CD4-positive, CD25-positive, alpha-beta regulatory T cell (primary cell): ENCODE data around the gene ARHGAP22. TPM values are rescaled to one million over a fixed set of nuclear protein-coding genes. Genes with fewer than 3 reads are reported as not detected.

Source experiments
- ATAC-seq, 2 donors: fragments of 150-1000 bp; cut with Tn5 transposase; one replicate each; pipeline ENCODE4 v1.10.0; 2021; ENCODE audit warnings: low read depth in 2 of 2, moderate number of reproducible peaks in 2 of 2, moderate library complexity in 1 of 2
- DNase-seq, 3 donors: peaks; one replicate each; pipeline versions ENCODE4 v3.0.0 to v3.0.0-alpha.2; 2012 to 2022; ENCODE audit warnings: mixed read lengths in 1 of 3
- H3K27ac ChIP-seq: one replicate; pipeline ENCODE4 v1.7.0; 2013; ENCODE audit warnings: mild to moderate bottlenecking, low read length; ENCODE audit not compliant: insufficient read depth, poor library complexity, severe bottlenecking
- H3K27me3 ChIP-seq: one replicate; pipeline ENCODE4 v1.7.0; 2013; ENCODE audit warnings: low read length; ENCODE audit not compliant: control insufficient read depth, insufficient read depth
- H3K36me3 ChIP-seq: one replicate; pipeline ENCODE4 v1.7.0; 2013; ENCODE audit warnings: mild to moderate bottlenecking, low read length, moderate library complexity; ENCODE audit not compliant: control insufficient read depth, insufficient read depth
- H3K4me1 ChIP-seq: 2 replicates; pipeline ENCODE4 v1.7.0; 2013; ENCODE audit warnings: mild to moderate bottlenecking, low read length; ENCODE audit not compliant: insufficient read depth, control insufficient read depth, poor library complexity, severe bottlenecking
- H3K4me3 ChIP-seq: one replicate; pipeline ENCODE4 v1.7.0; 2013; ENCODE audit warnings: low read depth, mild to moderate bottlenecking, low read length, moderate library complexity
- H3K9me3 ChIP-seq, 2 experiments: 1 replicate in 1 of 2; 2 replicates in 1 of 2; pipeline ENCODE4 v1.7.0; 2013; ENCODE audit warnings: low read length in 2 of 2, mild to moderate bottlenecking in 1 of 2, moderate library complexity in 1 of 2; ENCODE audit not compliant: control insufficient read depth in 2 of 2
- H3K27ac Mint-ChIP-seq, 3 donors: one replicate each; pipeline ENCODE4 v1.8.0; 2020 to 2022; ENCODE audit warnings: mild to moderate bottlenecking in 3 of 3, mixed read lengths in 3 of 3, moderate library complexity in 2 of 3
- H3K27me3 Mint-ChIP-seq: one replicate; pipeline ENCODE4 v1.8.0; 2022; ENCODE audit warnings: mild to moderate bottlenecking, mixed read lengths
- H3K36me3 Mint-ChIP-seq: one replicate; pipeline ENCODE4 v1.8.0; 2020; ENCODE audit warnings: mixed read lengths
- H3K4me1 Mint-ChIP-seq, 4 donors: one replicate each; pipeline ENCODE4 v1.8.0; 2020 to 2022; ENCODE audit warnings: mixed read lengths in 4 of 4, mild to moderate bottlenecking in 1 of 4
- H3K4me3 Mint-ChIP-seq, 4 donors: one replicate each; pipeline ENCODE4 v1.8.0; 2020 to 2022; ENCODE audit warnings: mild to moderate bottlenecking in 4 of 4, mixed read lengths in 4 of 4, moderate library complexity in 3 of 4
- H3K9me3 Mint-ChIP-seq, 7 donors: one replicate each; pipeline ENCODE4 v1.8.0; 2020 to 2022; ENCODE audit warnings: mixed read lengths in 7 of 7, mild to moderate bottlenecking in 3 of 7, moderate library complexity in 2 of 7
- polyA plus RNA-seq, 4 donors: library from polyadenylated mRNA; unstranded; fragments of 300-500 nt; fragmentation: Illumina TruSeq; gene quantifications; one replicate each; pipeline ENCODE4 v1.2.3, GENCODE V29; 2021
- total RNA-seq: library from RNA; stranded (reverse); gene quantifications from one replicate; pipeline ENCODE4 v1.2.3, GENCODE V29; 2022

Gene ARHGAP22
- total and polyA plus RNA-seq, 5 donors from 2014 or later, result 0.42 TPM; not detected in 4

DNA sequence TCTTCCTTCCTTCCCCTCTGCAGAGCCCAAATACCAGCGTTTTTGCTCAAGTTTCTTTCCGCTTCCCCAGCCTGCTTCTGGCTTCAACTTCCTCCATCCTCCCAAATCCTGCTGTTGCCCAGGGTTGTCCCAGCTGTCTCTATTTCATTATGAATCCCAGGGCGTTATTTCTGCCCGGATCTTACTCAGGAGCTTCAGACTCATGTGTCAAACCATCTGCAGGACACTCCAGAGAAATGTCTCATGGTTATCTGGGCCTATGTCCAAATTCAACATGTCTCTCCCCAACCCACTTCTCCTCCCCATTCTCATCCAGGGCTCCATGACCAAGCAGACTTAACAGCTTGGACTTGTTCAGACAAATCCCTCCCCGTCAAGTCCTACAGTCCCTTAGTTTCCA lies 15.6 kb downstream of the ARHGAP22 start:
- no peaks in the 10 kb centered on the region for H3K4me1 ChIP-seq
- H3K9me3 ChIP-seq, result no peaks in the 10 kb centered on the region
- Mint-ChIP-seq H3K4me1 (no peaks in the 10 kb centered on the region), H3K27ac (no peak overlapping the region), H3K9me3 (peaks cover 0 to 5% (median 0%) of the 10 kb centered on the region in 7 donors), H3K4me3 (peak overlapping the region in 1 of 4 donors; percentile 55), H3K36me3 (no peaks in the 10 kb centered on the region), H3K27me3 (peaks cover 6% of the 10 kb centered on the region)
- no peak overlapping the region for H3K4me3 ChIP-seq
- no peaks in the 10 kb centered on the region for H3K27me3 ChIP-seq
- ATAC-seq, result no peak
- no peak overlapping the region for H3K27ac ChIP-seq
- no peaks in the 10 kb centered on the region for H3K36me3 ChIP-seq
- DNase-seq, result no peak

DNA sequence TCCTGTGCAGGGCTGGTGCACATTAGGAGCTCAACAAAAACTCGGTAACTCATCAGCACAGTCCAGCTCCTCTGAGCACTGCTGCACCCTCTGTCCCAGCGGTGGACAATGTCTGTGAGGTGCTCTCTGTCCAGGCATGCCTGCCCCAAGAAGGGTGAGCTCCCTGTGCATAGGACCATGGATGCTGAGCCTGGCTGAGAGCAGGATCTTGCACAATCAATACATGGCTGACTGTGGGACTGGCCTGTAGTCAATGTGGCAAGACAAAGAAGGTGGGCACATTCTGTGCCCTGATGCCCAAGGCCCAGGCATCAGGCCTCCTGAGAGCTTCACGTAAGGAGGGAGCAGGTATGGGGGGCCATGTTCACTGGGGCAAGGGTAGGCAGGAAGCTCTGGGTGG lies 17.1 kb downstream of the ARHGAP22 start:
- H3K4me1 ChIP-seq, result no peaks in the 10 kb centered on the region
- Mint-ChIP-seq H3K27ac (no peak overlapping the region), H3K27me3 (no peaks in the 10 kb centered on the region), H3K4me1 (no peaks in the 10 kb centered on the region), H3K36me3 (no peaks in the 10 kb centered on the region), H3K4me3 (no peak overlapping the region), H3K9me3 (peaks cover 0 to 5% (median 0%) of the 10 kb centered on the region in 7 donors)
- no peak overlapping the region for H3K4me3 ChIP-seq
- H3K27me3 ChIP-seq, result no peaks in the 10 kb centered on the region
- H3K9me3 ChIP-seq, result no peaks in the 10 kb centered on the region
- no peak for ATAC-seq
- no peaks in the 10 kb centered on the region for H3K36me3 ChIP-seq
- DNase-seq, result no peak
- H3K27ac ChIP-seq, result no peak overlapping the region

DNA sequence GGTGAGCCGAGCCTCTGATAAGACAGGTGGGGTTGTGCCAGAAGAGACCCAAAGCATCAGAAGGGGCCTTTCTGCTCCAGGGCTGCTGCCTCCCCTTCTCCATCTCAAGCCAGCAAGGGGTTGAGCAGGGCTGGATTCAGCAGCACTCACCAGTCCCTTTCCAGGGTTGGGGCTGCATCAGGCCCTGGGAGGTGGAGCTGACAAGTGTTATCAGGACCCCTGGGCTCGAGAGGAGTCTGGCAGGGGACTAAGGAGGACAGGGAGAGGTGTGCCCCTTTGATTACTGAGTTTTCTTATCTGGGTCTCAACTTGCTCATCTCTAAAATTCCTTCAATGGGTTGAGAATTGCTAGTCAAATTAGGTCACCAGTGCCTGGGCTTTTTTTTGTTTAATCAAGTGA lies 17.8 kb downstream of the ARHGAP22 start:
- H3K36me3 Mint-ChIP-seq, result no peaks in the 10 kb centered on the region
- no peak overlapping the region for H3K27ac ChIP-seq
- H3K4me3 ChIP-seq, result no peak overlapping the region
- no peaks in the 10 kb centered on the region for H3K36me3 ChIP-seq
- no peaks in the 10 kb centered on the region for H3K4me1 Mint-ChIP-seq
- DNase-seq (no peak), ATAC-seq (no peak)
- no peak overlapping the region for H3K4me3 Mint-ChIP-seq
- H3K27me3 Mint-ChIP-seq, result no peaks in the 10 kb centered on the region
- no peak overlapping the region for H3K27ac Mint-ChIP-seq
- no peaks in the 10 kb centered on the region for H3K4me1 ChIP-seq
- peaks cover 0 to 5% (median 0%) of the 10 kb centered on the region in 7 donors for H3K9me3 Mint-ChIP-seq
- no peaks in the 10 kb centered on the region for H3K9me3 ChIP-seq
- H3K27me3 ChIP-seq, result no peaks in the 10 kb centered on the region

DNA sequence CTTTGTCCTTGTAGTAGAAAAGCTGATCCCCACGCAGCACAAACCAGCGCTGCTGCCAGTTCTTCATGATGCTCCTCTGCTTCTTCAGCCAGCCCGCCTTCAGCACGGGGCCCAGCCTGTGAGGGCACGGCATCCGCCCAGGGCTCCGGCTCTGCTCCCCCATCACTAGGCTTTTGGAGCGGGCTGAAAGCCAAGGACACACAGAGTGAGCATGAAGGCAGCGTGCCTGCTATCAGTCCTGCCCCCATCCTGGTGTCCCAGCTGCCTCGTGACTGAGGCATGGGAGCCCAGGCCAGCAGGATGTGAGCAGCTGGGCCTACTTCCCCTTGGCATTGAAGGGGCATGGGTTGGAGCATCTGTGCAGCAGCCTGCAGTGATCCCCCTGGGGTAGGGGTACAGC lies 21.9 kb downstream of the ARHGAP22 start:
- peaks cover 2% of the 10 kb centered on the region for H3K27me3 ChIP-seq
- no peak overlapping the region for H3K27ac ChIP-seq
- Mint-ChIP-seq H3K36me3 (no peaks in the 10 kb centered on the region), H3K9me3 (peaks cover 0 to 5% (median 0%) of the 10 kb centered on the region in 7 donors), H3K4me1 (no peaks in the 10 kb centered on the region), H3K27ac (no peak overlapping the region), H3K4me3 (no peak overlapping the region), H3K27me3 (no peaks in the 10 kb centered on the region)
- no peaks in the 10 kb centered on the region for H3K36me3 ChIP-seq
- H3K4me3 ChIP-seq, result no peak overlapping the region
- no peaks in the 10 kb centered on the region for H3K9me3 ChIP-seq
- ATAC-seq (no peak), DNase-seq (no peak)
- H3K4me1 ChIP-seq, result no peaks in the 10 kb centered on the region

DNA sequence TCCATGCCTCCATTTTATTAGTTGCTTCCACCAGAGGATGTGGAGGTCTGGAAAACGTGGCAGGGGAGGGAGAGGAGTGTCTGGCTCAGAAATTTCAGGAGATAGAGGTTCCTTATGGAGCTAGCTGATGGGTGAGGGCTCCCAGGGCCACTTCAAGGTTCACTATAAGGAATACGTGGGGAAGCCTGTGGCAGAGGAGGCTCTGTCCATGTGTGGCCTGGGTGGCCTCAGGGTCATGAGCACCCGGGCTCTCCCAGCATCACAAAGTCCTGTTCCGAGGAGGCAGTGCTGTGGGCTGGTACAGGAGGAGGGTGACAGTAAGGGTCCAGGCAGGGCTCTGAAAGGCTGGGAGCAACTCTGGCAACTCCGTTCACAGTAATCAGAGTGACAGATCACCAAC lies 24.6 kb downstream of the ARHGAP22 start:
- Mint-ChIP-seq H3K27me3 (peaks cover 5% of the 10 kb centered on the region), H3K4me3 (no peak overlapping the region), H3K36me3 (no peaks in the 10 kb centered on the region), H3K9me3 (peaks cover 0 to 3% (median 0%) of the 10 kb centered on the region in 7 donors), H3K4me1 (no peaks in the 10 kb centered on the region), H3K27ac (no peak overlapping the region)
- DNase-seq (no peak), ATAC-seq (no peak)
- Histone ChIP-seq H3K27ac (no peak overlapping the region), H3K9me3 (no peaks in the 10 kb centered on the region), H3K27me3 (peaks cover 2% of the 10 kb centered on the region), H3K4me1 (no peaks in the 10 kb centered on the region), H3K36me3 (no peaks in the 10 kb centered on the region), H3K4me3 (no peak overlapping the region)

DNA sequence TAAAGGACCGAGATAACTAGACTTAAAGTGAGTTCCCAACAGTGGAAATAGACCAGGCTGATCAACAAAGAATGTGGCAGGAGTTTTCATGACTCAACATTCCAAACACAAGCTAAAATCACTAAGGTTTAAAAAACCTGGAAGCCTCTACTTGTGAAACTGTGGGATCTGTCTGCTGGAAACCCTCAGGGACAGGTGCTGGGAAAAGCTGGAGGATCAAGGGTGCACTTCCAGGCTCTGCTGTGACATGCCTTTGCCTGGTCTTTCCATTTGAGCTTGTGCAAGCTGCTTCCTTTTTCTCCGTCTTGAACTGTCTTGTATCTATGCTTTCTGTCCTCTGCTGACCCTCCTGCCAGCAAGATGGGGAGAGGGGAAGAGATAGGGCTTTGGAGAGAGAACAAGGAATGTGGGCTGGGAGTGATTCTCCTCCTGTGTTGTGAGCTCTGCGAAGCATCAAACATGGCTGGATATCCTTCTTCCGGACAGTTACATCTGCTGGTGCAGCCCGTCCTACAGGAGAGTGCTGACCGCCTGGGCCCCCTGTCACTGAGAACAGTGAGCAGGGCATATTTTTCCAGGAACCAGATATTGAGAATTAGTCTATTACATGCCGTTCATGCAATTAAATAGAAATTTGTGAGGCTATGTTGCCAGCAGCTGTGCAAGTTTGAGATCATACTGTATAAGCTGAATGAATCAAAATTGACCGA lies 25.5 kb downstream of the ARHGAP22 start:
- Mint-ChIP-seq H3K4me3 (no peak overlapping the region), H3K27me3 (peaks cover 10% of the 10 kb centered on the region), H3K9me3 (peaks cover 0 to 2% (median 0%) of the 10 kb centered on the region in 7 donors), H3K36me3 (no peaks in the 10 kb centered on the region), H3K4me1 (no peaks in the 10 kb centered on the region), H3K27ac (no peak overlapping the region)
- Histone ChIP-seq H3K4me1 (no peaks in the 10 kb centered on the region), H3K27me3 (peaks cover 2% of the 10 kb centered on the region), H3K36me3 (no peaks in the 10 kb centered on the region), H3K9me3 (no peaks in the 10 kb centered on the region), H3K27ac (no peak overlapping the region), H3K4me3 (no peak overlapping the region)
- ATAC-seq (no peak), DNase-seq (no peak)

DNA sequence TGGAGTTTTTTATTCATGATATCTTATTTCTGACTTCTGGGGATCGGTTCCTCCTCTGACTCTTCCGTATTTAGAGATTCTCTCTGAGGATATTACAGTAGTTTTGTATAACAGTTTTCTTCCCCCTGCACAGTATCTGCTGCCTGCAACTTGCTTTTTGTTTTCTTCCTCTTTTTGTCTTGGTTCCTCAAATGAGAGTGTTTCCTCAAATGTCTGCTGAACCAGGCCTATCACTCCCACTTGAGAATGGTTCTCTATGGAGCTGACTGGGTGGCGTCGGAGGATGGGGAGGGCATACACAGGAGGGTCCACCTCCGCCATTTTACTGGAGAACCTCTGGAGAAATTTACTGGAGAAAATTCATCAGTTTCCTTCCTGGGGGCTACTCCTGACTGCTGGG lies 27.7 kb downstream of the ARHGAP22 start:
- H3K4me1 Mint-ChIP-seq, result no peaks in the 10 kb centered on the region
- no peaks in the 10 kb centered on the region for H3K4me1 ChIP-seq

DNA sequence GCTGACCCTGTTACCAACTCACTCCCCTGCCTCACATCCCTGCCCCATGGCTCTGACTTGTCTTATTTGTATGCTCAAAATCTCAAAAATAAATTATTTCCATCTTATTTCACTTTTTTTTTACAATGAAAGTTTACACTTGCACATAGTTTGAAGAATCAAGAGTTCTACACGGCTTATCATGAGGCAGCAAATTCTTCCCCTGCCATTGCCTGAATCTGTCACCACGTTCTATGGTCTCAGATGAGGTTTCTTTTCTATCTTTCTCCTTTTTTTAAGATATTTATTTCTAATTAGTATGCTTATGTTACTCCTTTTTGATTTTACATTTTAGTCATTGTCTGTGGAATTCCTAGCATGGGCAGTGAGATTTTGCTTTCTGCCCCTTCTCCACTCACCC lies 28.4 kb downstream of the ARHGAP22 start:
- H3K4me1 ChIP-seq, result no peaks in the 10 kb centered on the region
- H3K27me3 ChIP-seq, result peaks cover 2% of the 10 kb centered on the region
- no peaks in the 10 kb centered on the region for H3K36me3 ChIP-seq
- Mint-ChIP-seq H3K27me3 (peaks cover 17% of the 10 kb centered on the region), H3K4me3 (no peak overlapping the region), H3K4me1 (no peaks in the 10 kb centered on the region), H3K27ac (no peak overlapping the region), H3K9me3 (peaks cover 0 to 2% (median 0%) of the 10 kb centered on the region in 7 donors), H3K36me3 (no peaks in the 10 kb centered on the region)
- no peak overlapping the region for H3K27ac ChIP-seq
- DNase-seq, result no peak
- no peaks in the 10 kb centered on the region for H3K9me3 ChIP-seq
- H3K4me3 ChIP-seq, result no peak overlapping the region
- no peak for ATAC-seq

More for the DNA sequence above, 27.7 kb downstream of the ARHGAP22 start:
- no peaks in the 10 kb centered on the region for H3K36me3 Mint-ChIP-seq
- H3K27me3 Mint-ChIP-seq, result peaks cover 17% of the 10 kb centered on the region
- peaks cover 2% of the 10 kb centered on the region for H3K27me3 ChIP-seq
- no peak for DNase-seq
- no peaks in the 10 kb centered on the region for H3K9me3 ChIP-seq
- no peak overlapping the region for H3K27ac ChIP-seq
- no peak overlapping the region for H3K4me3 Mint-ChIP-seq
- H3K36me3 ChIP-seq, result no peaks in the 10 kb centered on the region
- peak; percentile 25 to 29 for ATAC-seq
- no peak overlapping the region for H3K27ac Mint-ChIP-seq
- peaks cover 0 to 2% (median 0%) of the 10 kb centered on the region in 7 donors for H3K9me3 Mint-ChIP-seq
- H3K4me3 ChIP-seq, result no peak overlapping the region
